Measurements from ENCODE around the gene LDLRAP1.

GRCh38 chr1:25540750-25541342, 2.6 kb upstream of the LDLRAP1 start:
- TF ChIP-seq, protein P1, sequence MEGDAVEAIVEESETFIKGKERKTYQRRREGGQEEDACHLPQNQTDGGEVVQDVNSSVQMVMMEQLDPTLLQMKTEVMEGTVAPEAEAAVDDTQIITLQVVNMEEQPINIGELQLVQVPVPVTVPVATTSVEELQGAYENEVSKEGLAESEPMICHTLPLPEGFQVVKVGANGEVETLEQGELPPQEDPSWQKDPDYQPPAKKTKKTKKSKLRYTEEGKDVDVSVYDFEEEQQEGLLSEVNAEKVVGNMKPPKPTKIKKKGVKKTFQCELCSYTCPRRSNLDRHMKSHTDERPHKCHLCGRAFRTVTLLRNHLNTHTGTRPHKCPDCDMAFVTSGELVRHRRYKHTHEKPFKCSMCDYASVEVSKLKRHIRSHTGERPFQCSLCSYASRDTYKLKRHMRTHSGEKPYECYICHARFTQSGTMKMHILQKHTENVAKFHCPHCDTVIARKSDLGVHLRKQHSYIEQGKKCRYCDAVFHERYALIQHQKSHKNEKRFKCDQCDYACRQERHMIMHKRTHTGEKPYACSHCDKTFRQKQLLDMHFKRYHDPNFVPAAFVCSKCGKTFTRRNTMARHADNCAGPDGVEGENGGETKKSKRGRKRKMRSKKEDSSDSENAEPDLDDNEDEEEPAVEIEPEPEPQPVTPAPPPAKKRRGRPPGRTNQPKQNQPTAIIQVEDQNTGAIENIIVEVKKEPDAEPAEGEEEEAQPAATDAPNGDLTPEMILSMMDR (IDR thresholded peaks at IDR 0.05): no peak
- no peak for TF ChIP-seq EP300 (IDR thresholded peaks at IDR 0.05)
- TF ChIP-seq POLR2A (IDR thresholded peaks at IDR 0.05): no peak

Measured in upper lobe of left lung (tissue), 4 donors.